Upper lobe of right lung (tissue), 1 donor: ENCODE measurements around the gene B3GAT1. TPM values are rescaled to one million over a fixed set of nuclear protein-coding genes. Genes with fewer than 3 reads are reported as not detected.

Source experiments
- ATAC-seq: fragments of 200-7000 bp; cut with Tn5 transposase; one replicate; pipeline ENCODE4 v1.9.1; 2020; ENCODE audit warnings: mild to moderate bottlenecking, moderate library complexity
- DNase-seq: peaks from one replicate; pipeline ENCODE4 v3.0.0-alpha.2; 2020
- H3K27ac ChIP-seq: fragments of 200-600 bp; one replicate; pipeline ENCODE4 v1.8.0; 2022
- H3K27me3 ChIP-seq: fragments of 200-600 bp; one replicate; pipeline ENCODE4 v1.8.0; 2022; ENCODE audit warnings: mild to moderate bottlenecking
- H3K36me3 ChIP-seq: fragments of 200-600 bp; one replicate; pipeline ENCODE4 v1.8.0; 2022
- H3K4me1 ChIP-seq: fragments of 200-600 bp; one replicate; pipeline ENCODE4 v1.8.0; 2022
- H3K4me3 ChIP-seq: fragments of 200-600 bp; one replicate; pipeline ENCODE4 v1.8.0; 2022; ENCODE audit warnings: mild to moderate bottlenecking
- H3K9me3 ChIP-seq: fragments of 200-600 bp; one replicate; pipeline ENCODE4 v1.8.0; 2022
- intact Hi-C: fragments of 100-400 bp; cut with DNase I; formaldehyde crosslinking; loops from one replicate; pipeline ENCODE4 v1.11.0; 2022
- total RNA-seq: library from RNA; stranded (reverse); fragmentation: NEBNext Ultra II Directional; extraction: Animal tissue kit (Norgen Biotek cat#: 25700); gene quantifications from one replicate; pipeline ENCODE4 v1.2.1, GENCODE V29; 2021
- TF ChIP-seq, protein P1 (sequence below): fragments of 200-600 bp; IDR thresholded peaks from one replicate; pipeline ENCODE4 v1.8.0; 2022; ENCODE audit warnings: antibody characterized with exemption
- donor health status: DM: no; HTN: yes; CAD: no; lungs with severe emphysema.

B3GAT1 gene
- total RNA-seq, 1 donor from 2014 or later = 1.2 TPM

DNA sequence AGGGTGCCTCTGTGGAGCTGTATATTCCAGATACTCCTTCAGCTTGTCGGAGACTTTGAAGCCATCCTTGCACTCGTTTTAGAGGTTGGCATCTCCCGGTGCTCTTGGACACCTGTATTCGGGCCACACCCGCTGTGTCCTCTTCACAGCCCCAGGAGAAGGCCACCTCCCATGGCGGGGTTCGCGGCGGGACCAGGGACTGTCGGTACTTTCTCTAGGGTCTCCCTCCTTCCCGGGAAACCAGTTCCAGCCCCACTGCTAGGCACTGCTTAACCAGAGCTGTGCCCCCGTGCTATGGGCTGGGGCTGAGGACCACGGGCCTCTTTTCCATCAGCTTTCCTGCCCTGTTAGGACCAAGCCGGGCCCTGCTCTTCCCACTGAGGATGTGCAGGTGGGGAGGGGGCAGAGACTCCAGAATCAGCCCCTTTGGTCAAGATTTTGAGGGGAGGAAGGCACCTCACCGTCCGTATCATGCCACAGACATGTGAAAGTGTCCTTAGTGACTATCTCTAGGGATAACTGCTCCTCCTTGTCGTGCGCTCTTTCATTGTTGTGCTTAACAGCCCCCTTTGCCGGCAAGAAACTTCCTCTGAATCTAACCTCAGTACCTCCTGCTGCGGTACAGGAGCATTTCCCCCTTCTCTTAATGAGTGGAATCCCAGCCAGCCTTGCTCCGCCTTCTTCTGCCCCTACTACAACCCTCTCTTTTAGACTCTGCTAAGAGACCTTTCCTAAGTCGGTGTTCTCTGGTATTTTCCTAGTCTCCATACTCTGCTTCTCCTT, 1.2 kb upstream of the B3GAT1 start:
- H3K27me3 ChIP-seq = peaks cover 64% of the 10 kb centered on the region

DNA sequence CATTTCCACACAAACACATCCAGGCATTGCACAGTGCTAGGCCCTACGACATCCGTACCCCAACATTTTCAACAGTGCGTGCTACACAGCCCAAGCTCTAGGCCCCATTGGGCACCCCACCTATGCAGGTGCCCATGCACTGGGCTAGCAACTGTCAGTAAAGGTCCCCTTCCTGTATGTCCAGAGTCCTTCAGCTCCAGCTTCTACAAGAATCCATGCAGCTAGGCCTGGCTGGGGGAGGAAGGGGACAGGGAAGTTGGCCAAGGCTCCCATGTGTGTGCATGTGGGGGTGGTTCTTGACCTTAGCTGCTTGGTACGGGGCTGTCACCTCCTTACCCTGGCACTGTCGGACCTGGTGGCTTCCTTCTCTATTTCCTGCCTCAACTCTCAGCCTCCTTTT, 1.3 kb downstream of the B3GAT1 start:
- H3K4me1 ChIP-seq = peaks cover 7% of the 10 kb centered on the region
- H3K27ac ChIP-seq = no peak overlapping the region
- ATAC-seq (no peak), DNase-seq (no peak)
- H3K9me3 ChIP-seq = no peaks in the 10 kb centered on the region
- TF ChIP-seq, protein P1, sequence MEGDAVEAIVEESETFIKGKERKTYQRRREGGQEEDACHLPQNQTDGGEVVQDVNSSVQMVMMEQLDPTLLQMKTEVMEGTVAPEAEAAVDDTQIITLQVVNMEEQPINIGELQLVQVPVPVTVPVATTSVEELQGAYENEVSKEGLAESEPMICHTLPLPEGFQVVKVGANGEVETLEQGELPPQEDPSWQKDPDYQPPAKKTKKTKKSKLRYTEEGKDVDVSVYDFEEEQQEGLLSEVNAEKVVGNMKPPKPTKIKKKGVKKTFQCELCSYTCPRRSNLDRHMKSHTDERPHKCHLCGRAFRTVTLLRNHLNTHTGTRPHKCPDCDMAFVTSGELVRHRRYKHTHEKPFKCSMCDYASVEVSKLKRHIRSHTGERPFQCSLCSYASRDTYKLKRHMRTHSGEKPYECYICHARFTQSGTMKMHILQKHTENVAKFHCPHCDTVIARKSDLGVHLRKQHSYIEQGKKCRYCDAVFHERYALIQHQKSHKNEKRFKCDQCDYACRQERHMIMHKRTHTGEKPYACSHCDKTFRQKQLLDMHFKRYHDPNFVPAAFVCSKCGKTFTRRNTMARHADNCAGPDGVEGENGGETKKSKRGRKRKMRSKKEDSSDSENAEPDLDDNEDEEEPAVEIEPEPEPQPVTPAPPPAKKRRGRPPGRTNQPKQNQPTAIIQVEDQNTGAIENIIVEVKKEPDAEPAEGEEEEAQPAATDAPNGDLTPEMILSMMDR = no peak
- peaks cover 65% of the 10 kb centered on the region for H3K27me3 ChIP-seq
- no peaks in the 10 kb centered on the region for H3K36me3 ChIP-seq
- intact Hi-C loops = no loop called here
- H3K4me3 ChIP-seq = no peak overlapping the region

More for the DNA sequence above, 1.2 kb upstream of the B3GAT1 start:
- H3K9me3 ChIP-seq = no peaks in the 10 kb centered on the region
- no peak for DNase-seq
- ATAC-seq = no peak
- H3K4me1 ChIP-seq = peaks cover 7% of the 10 kb centered on the region
- intact Hi-C loops = no loop called here
- no peak overlapping the region for H3K27ac ChIP-seq
- H3K36me3 ChIP-seq = no peaks in the 10 kb centered on the region
- TF ChIP-seq, protein P1 = no peak
- peak overlapping the region; percentile 45 for H3K4me3 ChIP-seq

GRCh38 chr11:134409552-134410429, 2.3 kb downstream of the B3GAT1 start:
- Histone ChIP-seq H3K27ac (no peak overlapping the region), H3K36me3 (no peaks in the 10 kb centered on the region), H3K4me3 (no peak overlapping the region), H3K27me3 (peaks cover 63% of the 10 kb centered on the region), H3K4me1 (peaks cover 7% of the 10 kb centered on the region), H3K9me3 (no peaks in the 10 kb centered on the region)
- TF ChIP-seq, protein P1 = no peak
- no peak for ATAC-seq
- DNase-seq = no peak
- intact Hi-C loops = no loop called here

GRCh38 chr11:134407923-134408322, 4.1 kb downstream of the B3GAT1 start:
- no peak overlapping the region for H3K27ac ChIP-seq
- TF ChIP-seq, protein P1 = no peak
- no peaks in the 10 kb centered on the region for H3K9me3 ChIP-seq
- H3K4me1 ChIP-seq = peaks cover 7% of the 10 kb centered on the region
- no peak for DNase-seq
- ATAC-seq = no peak
- H3K36me3 ChIP-seq = no peaks in the 10 kb centered on the region
- intact Hi-C loops = no loop called here
- peaks cover 51% of the 10 kb centered on the region for H3K27me3 ChIP-seq
- H3K4me3 ChIP-seq = no peak overlapping the region

DNA sequence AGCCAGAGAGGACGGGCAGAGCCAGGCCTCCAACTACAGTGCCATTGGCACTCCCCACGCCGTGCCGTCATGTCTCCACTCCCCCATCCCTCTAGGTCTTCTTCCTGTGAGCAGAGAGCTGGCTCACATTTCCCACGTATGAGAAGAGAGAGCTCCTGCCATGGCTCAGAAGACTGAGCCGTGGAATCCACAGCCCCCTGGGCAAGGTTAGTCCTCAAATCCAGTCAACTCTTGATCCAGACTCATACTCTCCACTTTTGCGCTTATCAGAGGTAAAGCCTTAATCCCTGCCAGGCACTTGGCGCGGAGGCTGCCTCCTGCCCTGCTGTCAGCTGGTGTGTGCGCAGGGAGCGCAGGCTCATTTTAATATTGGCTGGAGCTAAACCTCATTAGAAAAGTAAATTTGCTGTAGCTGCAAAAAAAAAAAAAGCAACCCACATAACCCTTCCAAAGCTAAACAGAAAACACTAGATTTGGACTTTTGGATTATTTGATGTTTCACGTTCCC, 4.7 kb downstream of the B3GAT1 start:
- Histone ChIP-seq H3K27ac (no peak overlapping the region), H3K4me1 (peaks cover 7% of the 10 kb centered on the region), H3K9me3 (no peaks in the 10 kb centered on the region), H3K27me3 (peaks cover 46% of the 10 kb centered on the region), H3K4me3 (no peak overlapping the region), H3K36me3 (no peaks in the 10 kb centered on the region)
- intact Hi-C loops = no loop called here
- ATAC-seq = no peak
- DNase-seq = no peak
- TF ChIP-seq, protein P1 = no peak
